MM.1S (cell line): ENCODE measurements around the gene PDE1A.

Source experiments
- CTCF ChIP-seq: fragments of 300-600 bp; sonication (generic); IDR thresholded peaks from 2 replicates; pipeline ENCODE4 v1.5.1; 2016; ENCODE audit warnings: antibody characterized with exemption, low read length, mixed read lengths
- EZH2 ChIP-seq: fragments of 300-600 bp; sonication (generic); optimal IDR thresholded peaks from 2 replicates; pipeline ENCODE3; 2017; ENCODE audit warnings: low read depth, mild to moderate bottlenecking, antibody characterized with exemption, low read length, mixed read lengths

- TF ChIP-seq CTCF (no peak), EZH2 (no peak)
Observed at GRCh38 chr2:182391443-182391842, 35.4 kb downstream of the PDE1A start.
